Measurements from ENCODE around the gene CACNA2D3. TPM values are rescaled to one million over a fixed set of nuclear protein-coding genes. Genes with fewer than 3 reads are reported as not detected.
A peak's percentile ranks its signal among the peaks of the same experiment; 100 is the strongest.

The CACNA2D3 gene
- total and polyA plus RNA-seq, 2 experiments from 2014 or later = 0.30 to 0.43 TPM

DNA sequence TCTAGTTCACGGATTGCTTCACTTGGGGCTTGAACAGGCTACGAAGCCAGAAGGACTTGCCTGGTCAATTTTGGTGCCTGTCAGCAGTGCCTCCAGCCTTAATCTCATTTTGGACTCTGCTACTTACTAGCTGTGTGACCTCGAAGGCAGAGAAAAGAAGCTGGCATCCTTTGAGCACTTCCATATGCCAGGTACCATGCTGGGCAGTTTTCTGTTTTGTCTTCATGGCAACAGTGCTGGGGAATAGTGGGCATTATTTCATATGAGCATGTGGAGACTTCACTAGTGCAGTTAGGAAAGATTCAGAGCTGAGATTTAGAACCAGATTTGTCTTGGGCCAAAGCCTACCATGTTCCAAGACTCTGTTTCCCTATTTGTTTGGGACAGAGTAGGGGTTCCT, 713.3 kb downstream of the CACNA2D3 start:
- H4K20me1 ChIP-seq (ENCODE audit: insufficient read depth) = no peaks in the 10 kb centered on the region
- no peak for DNase-seq
- no peak for TF ChIP-seq EZH2 (IDR thresholded peaks at IDR 0.05; ENCODE audit: insufficient read depth, poor library complexity, severe bottlenecking)
- no peak for TF ChIP-seq EZH2phosphoT487 (IDR thresholded peaks at IDR 0.05; ENCODE audit: insufficient read depth, low read depth)

DNA sequence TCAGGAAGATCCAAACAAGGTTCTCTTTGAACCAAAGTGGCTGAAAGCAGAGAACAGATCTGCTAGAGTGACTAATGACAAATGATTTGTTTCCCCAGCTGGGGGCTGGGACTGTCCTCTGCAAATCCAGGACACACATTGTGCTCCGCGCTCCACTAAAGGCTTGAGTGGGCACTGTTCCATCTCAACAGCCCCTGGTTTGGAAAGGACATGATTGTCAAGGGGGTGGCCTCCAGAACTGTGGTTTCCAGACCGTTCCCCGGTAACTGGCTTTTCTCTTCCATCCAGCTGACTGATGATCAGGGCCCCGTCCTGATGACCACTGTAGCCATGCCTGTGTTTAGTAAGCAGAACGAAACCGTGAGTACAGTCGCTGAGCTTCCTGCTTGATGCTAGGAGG, 714.5 kb downstream of the CACNA2D3 start:
- Histone ChIP-seq H3K27me3 (replicated peaks; ENCODE audit: insufficient read depth) (no peaks in the 10 kb centered on the region), H3K9ac (no peak overlapping the region), H3K4me1 (ENCODE audit: insufficient read depth) (no peaks in the 10 kb centered on the region), H3K27ac (no peak overlapping the region), H2AFZ (no peak overlapping the region), H3K79me2 (ENCODE audit: insufficient read depth) (no peaks in the 10 kb centered on the region), H3K4me2 (ENCODE audit: unreplicated experiment) (no peak overlapping the region), H3K9me2 (ENCODE audit: insufficient read depth) (no peaks in the 10 kb centered on the region), H3K36me3 (ENCODE audit: low read depth) (no peaks in the 10 kb centered on the region), H3F3A (ENCODE audit: insufficient read depth) (no peaks in the 10 kb centered on the region), H4K20me1 (ENCODE audit: insufficient read depth) (no peaks in the 10 kb centered on the region), H3K9me3 (ENCODE audit: low read depth) (no peaks in the 10 kb centered on the region), H3K4me3 (no peak overlapping the region)
- TF ChIP-seq EZH2 (IDR thresholded peaks at IDR 0.05; ENCODE audit: insufficient read depth, poor library complexity, severe bottlenecking) (no peak), EZH2phosphoT487 (IDR thresholded peaks at IDR 0.05; ENCODE audit: insufficient read depth, low read depth) (no peak)
- in situ Hi-C loops (cut with MboI) = loop anchor here (25.0 kb wide), 2 partner anchors 1200 to 1425 kb away; no protein-coding TSS in a partner anchor
- no peak for DNase-seq
- WGBS, 2 experiments (ENCODE audit: low coverage in 1 of 2, low lambda C conversion rate in 2 of 2, missing lambda C conversion rate in 2 of 2) = 45 to 52% methylated on average over 8 of the region's 8 CpGs

More for the DNA sequence above, 713.3 kb downstream of the CACNA2D3 start:
- Histone ChIP-seq H3K9me3 (ENCODE audit: low read depth) (no peaks in the 10 kb centered on the region), H3K79me2 (ENCODE audit: insufficient read depth) (no peaks in the 10 kb centered on the region), H3K4me3 (no peak overlapping the region), H3F3A (ENCODE audit: insufficient read depth) (no peaks in the 10 kb centered on the region), H3K9ac (no peak overlapping the region), H3K27me3 (replicated peaks; ENCODE audit: insufficient read depth) (no peaks in the 10 kb centered on the region), H3K36me3 (ENCODE audit: low read depth) (no peaks in the 10 kb centered on the region), H3K4me2 (ENCODE audit: unreplicated experiment) (no peak overlapping the region), H2AFZ (no peak overlapping the region), H3K27ac (no peak overlapping the region), H3K4me1 (ENCODE audit: insufficient read depth) (no peaks in the 10 kb centered on the region), H3K9me2 (ENCODE audit: insufficient read depth) (no peaks in the 10 kb centered on the region)
- WGBS, 2 experiments (ENCODE audit: low coverage in 1 of 2, low lambda C conversion rate in 2 of 2, missing lambda C conversion rate in 2 of 2) = 67 to 77% methylated on average over 3 of the region's 3 CpGs
- in situ Hi-C loops (cut with MboI) = loop anchor here (25.0 kb wide), 2 partner anchors 1202 to 1427 kb away; no protein-coding TSS in a partner anchor

DNA sequence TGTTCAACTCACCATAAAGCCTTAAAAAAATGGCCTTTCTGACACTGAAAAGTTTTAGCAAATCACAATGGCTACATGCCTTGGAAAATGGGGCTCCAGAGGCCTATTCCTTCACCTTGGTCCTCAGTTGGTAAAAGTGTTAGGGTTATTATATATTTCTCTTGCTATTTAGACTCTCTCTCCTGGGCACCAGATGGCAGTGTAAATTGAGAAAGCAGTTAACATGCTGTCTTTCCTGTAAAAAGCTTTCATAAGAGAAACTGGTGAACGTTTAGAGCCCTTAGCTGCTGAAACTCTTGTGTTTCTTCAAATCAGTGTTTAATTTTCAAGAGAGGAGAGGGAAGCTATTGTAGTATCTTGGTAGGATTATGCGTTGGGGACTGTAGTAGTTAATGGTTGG, 715.6 kb downstream of the CACNA2D3 start:
- Histone ChIP-seq H3K9ac (no peak overlapping the region), H3K9me2 (ENCODE audit: insufficient read depth) (no peaks in the 10 kb centered on the region), H3K4me3 (no peak overlapping the region), H3K9me3 (ENCODE audit: low read depth) (no peaks in the 10 kb centered on the region), H3F3A (ENCODE audit: insufficient read depth) (no peaks in the 10 kb centered on the region), H3K4me2 (ENCODE audit: unreplicated experiment) (no peak overlapping the region), H2AFZ (peak overlapping the region; percentile 1; the same call in 1 of the 2 replicates), H3K79me2 (ENCODE audit: insufficient read depth) (no peaks in the 10 kb centered on the region), H3K27ac (no peak overlapping the region), H3K4me1 (ENCODE audit: insufficient read depth) (no peaks in the 10 kb centered on the region), H3K36me3 (ENCODE audit: low read depth) (no peaks in the 10 kb centered on the region), H4K20me1 (ENCODE audit: insufficient read depth) (no peaks in the 10 kb centered on the region), H3K27me3 (replicated peaks; ENCODE audit: insufficient read depth) (no peaks in the 10 kb centered on the region)
- in situ Hi-C loops (cut with MboI) = loop anchor here (25.0 kb wide), 2 partner anchors 1199 to 1424 kb away; no protein-coding TSS in a partner anchor
- peak; percentile 54 for DNase-seq
- WGBS, 2 experiments (ENCODE audit: low coverage in 1 of 2, low lambda C conversion rate in 2 of 2, missing lambda C conversion rate in 2 of 2) = 29 to 30% methylated on average over 2 of the region's 2 CpGs
- TF ChIP-seq EZH2 (IDR thresholded peaks at IDR 0.05; ENCODE audit: insufficient read depth, poor library complexity, severe bottlenecking) = no peak
- TF ChIP-seq EZH2phosphoT487 (IDR thresholded peaks at IDR 0.05; ENCODE audit: insufficient read depth, low read depth) = no peak

DNA sequence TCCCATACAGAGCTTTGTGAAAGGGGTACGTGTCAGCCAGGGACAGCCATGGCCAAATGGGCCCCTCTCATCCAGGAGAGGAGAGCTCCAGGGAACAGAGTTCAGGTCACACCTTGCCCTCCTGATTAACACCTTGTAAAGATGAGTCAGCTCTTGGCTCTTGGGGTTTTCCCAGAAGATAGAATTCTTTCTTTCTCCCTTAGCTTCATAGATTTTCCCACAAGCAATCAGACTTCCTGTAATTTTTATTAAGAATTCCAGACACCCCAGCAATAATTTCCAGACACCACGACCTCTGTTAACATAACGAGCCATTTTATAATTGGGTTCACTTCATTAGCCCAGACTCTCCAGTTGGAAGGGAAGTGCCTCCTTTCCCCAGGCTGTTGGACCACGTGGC, 719.1 kb downstream of the CACNA2D3 start:
- H3K4me1 ChIP-seq (ENCODE audit: insufficient read depth) = no peaks in the 10 kb centered on the region
- TF ChIP-seq EZH2 (IDR thresholded peaks at IDR 0.05; ENCODE audit: insufficient read depth, poor library complexity, severe bottlenecking) (no peak), EZH2phosphoT487 (IDR thresholded peaks at IDR 0.05; ENCODE audit: insufficient read depth, low read depth) (no peak)
- no peak overlapping the region for H3K27ac ChIP-seq
- no peaks in the 10 kb centered on the region for H4K20me1 ChIP-seq (ENCODE audit: insufficient read depth)
- no peak overlapping the region for H3K4me3 ChIP-seq
- no peaks in the 10 kb centered on the region for H3K9me3 ChIP-seq (ENCODE audit: low read depth)
- H3K79me2 ChIP-seq (ENCODE audit: insufficient read depth) = no peaks in the 10 kb centered on the region
- no peaks in the 10 kb centered on the region for H3K9me2 ChIP-seq (ENCODE audit: insufficient read depth)
- no peak overlapping the region for H3K4me2 ChIP-seq (ENCODE audit: unreplicated experiment)
- in situ Hi-C loops (cut with MboI) = loop anchor here (25.0 kb wide), 2 partner anchors 1196 to 1421 kb away; no protein-coding TSS in a partner anchor
- no peaks in the 10 kb centered on the region for H3K36me3 ChIP-seq (ENCODE audit: low read depth)
- no peak overlapping the region for H2AFZ ChIP-seq
- no peak for DNase-seq
- WGBS, 2 experiments (ENCODE audit: low coverage in 1 of 2, low lambda C conversion rate in 2 of 2, missing lambda C conversion rate in 2 of 2) = 19 to 22% methylated on average over 4 of the region's 4 CpGs
- H3F3A ChIP-seq (ENCODE audit: insufficient read depth) = no peaks in the 10 kb centered on the region
- H3K27me3 ChIP-seq (replicated peaks; ENCODE audit: insufficient read depth) = no peaks in the 10 kb centered on the region; the same call in 1 of the 2 replicates
- H3K9ac ChIP-seq = no peak overlapping the region
